HepG2 (cell line): ENCODE results near the gene NSG2. TPM values are rescaled to one million over a fixed set of nuclear protein-coding genes. Genes with fewer than 3 reads are reported as not detected.
A peak's percentile ranks its signal among the peaks of the same experiment; 100 is the strongest.

Source experiments
- ATAC-seq: fragments of 200-7000 bp; cut with Tn5 transposase; 3 replicates; pipeline ENCODE4 v1.9.1; 2020; ENCODE audit warnings: mild to moderate bottlenecking, moderate library complexity
- BruUV-seq: library from RNA; stranded (reverse); fragments of 400-500 nt; replicated peaks from 2 replicates; lab custom pipeline; 2021; lab: Mats Ljungman, UMichigan
- CTCF ChIA-PET: fragments of 300-600 bp; formaldehyde crosslinking; extraction: SDS; loops from one replicate; lab custom pipeline; 2021; ENCODE audit warnings: low total read pairs, inconsistent platforms, low intra/inter-chr PET ratio; lab: Yijun Ruan, JAX
- POLR2A ChIA-PET: fragments of 350-600 bp; sonication (Branson Sonifier 250); formaldehyde crosslinking; loops from one replicate; lab custom pipeline; 2020; ENCODE audit warnings: antibody characterized with exemption, inconsistent platforms; lab: Yijun Ruan, JAX
- DNase-seq: peaks from one replicate; pipeline ENCODE4 v3.0.0-alpha.2; 2015; ENCODE audit warnings: low spot score
- FAIRE-seq: peaks from 3 replicates; lab custom pipeline; 2011; peaks lifted over from hg19 to GRCh38; lab: Jason Lieb, UNC
- H2AFZ ChIP-seq: one replicate; pipeline ENCODE4 v1.6.1; 2011; ENCODE audit warnings: low read length, inconsistent platforms
- H3K27ac ChIP-seq: fragments of 300-600 bp; 3 replicates; pipeline ENCODE4 v1.8.0; 2011; ENCODE audit warnings: mixed run types, mild to moderate bottlenecking, mixed read lengths, low read length, inconsistent platforms; ENCODE audit not compliant: insufficient read depth; ENCODE audit errors: extremely low read length
- H3K27me3 ChIP-seq, 2 experiments: fragments of 200-600 bp in 1 of 2; 2 replicates in 1 of 2; 3 replicates in 1 of 2; pipeline versions ENCODE4 v1.6.0 to v1.8.0; 2011; ENCODE audit warnings: low read length in 2 of 2, mild to moderate bottlenecking in 2 of 2, moderate library complexity in 2 of 2, inconsistent platforms in 1 of 2; ENCODE audit not compliant: insufficient read depth in 2 of 2, control insufficient read depth in 1 of 2
- H3K36me3 ChIP-seq, 2 experiments: fragments of 200-600 bp in 1 of 2; replicated peaks in 1 of 2; 2 replicates in 1 of 2; 3 replicates in 1 of 2; pipeline versions ENCODE4 v1.5.1 to v1.8.0; 2011; ENCODE audit warnings: low read length in 2 of 2, inconsistent platforms in 1 of 2; ENCODE audit not compliant: insufficient read depth in 2 of 2, control insufficient read depth in 1 of 2
- H3K4me1 ChIP-seq: 2 replicates; pipeline ENCODE4 v1.5.1; 2012; ENCODE audit warnings: low read length, inconsistent platforms; ENCODE audit not compliant: insufficient read depth
- H3K4me2 ChIP-seq: 2 replicates; pipeline ENCODE4 v1.6.0; 2011; ENCODE audit warnings: low read depth, low read length, inconsistent platforms
- H3K4me3 ChIP-seq, 3 experiments: fragments of 200-600 bp in 1 of 3; sonication (generic), shearing (Covaris generic) in 1 of 3; replicated peaks in 1 of 3; 2 replicates each; pipeline ENCODE4 v1.5.1; 2011 to 2016; ENCODE audit warnings: low read length in 3 of 3, inconsistent platforms in 2 of 3, low read depth in 2 of 3, mild to moderate bottlenecking in 2 of 3, control low read depth in 1 of 3, mixed read lengths in 1 of 3; ENCODE audit not compliant: insufficient read depth in 1 of 3
- H3K79me2 ChIP-seq: one replicate; pipeline ENCODE4 v1.6.1; 2011; ENCODE audit warnings: low read length, inconsistent platforms; ENCODE audit not compliant: insufficient read depth
- H3K9ac ChIP-seq: 2 replicates; pipeline ENCODE4 v1.6.0; 2011; ENCODE audit warnings: mild to moderate bottlenecking, low read depth, low read length, inconsistent platforms; ENCODE audit not compliant: insufficient read depth
- H3K9me3 ChIP-seq: 2 replicates; pipeline ENCODE4 v1.5.1; 2012; ENCODE audit warnings: mild to moderate bottlenecking, low read length
- H4K20me1 ChIP-seq: 2 replicates; pipeline ENCODE4 v1.6.0; 2011; ENCODE audit warnings: inconsistent platforms, mild to moderate bottlenecking, low read length, moderate library complexity; ENCODE audit not compliant: insufficient read depth
- FOXK2 ChIP-seq: fragments of 450-650 bp; IDR thresholded peaks from 2 replicates; pipeline ENCODE4 v1.6.1; 2016
- HOXD1 ChIP-seq: sonication (generic); formaldehyde crosslinking; IDR thresholded peaks from 2 replicates; pipeline ENCODE4 v1.5.0; 2020; ENCODE audit warnings: missing genetic modification reagents
- MAFF ChIP-seq: IDR thresholded peaks from 2 replicates; pipeline ENCODE4 v1.6.1; 2011; ENCODE audit warnings: low read depth, low read length, improper control_type of control experiment
- NONO ChIP-seq, 2 experiments: fragments of 450-650 bp in 1 of 2; sonication (generic) in 1 of 2; formaldehyde crosslinking in 1 of 2; IDR thresholded peaks in 1 of 2; conservative IDR thresholded peaks in 1 of 2; 2 replicates each; pipeline versions ENCODE4 v1.6.1 to v1.8.0; 2017 to 2022; ENCODE audit warnings: mild to moderate bottlenecking in 1 of 2, missing genetic modification reagents in 1 of 2, moderate library complexity in 1 of 2
- NR2F2 ChIP-seq: IDR thresholded peaks from 2 replicates; pipeline ENCODE4 v1.6.1; 2012; ENCODE audit warnings: low read depth, inconsistent platforms, borderline replicate concordance
- PITX1 ChIP-seq: sonication (generic); formaldehyde crosslinking; IDR thresholded peaks from 2 replicates; pipeline ENCODE4 v1.5.1; 2020; ENCODE audit warnings: mild to moderate bottlenecking, missing genetic modification reagents
- SALL2 ChIP-seq: sonication (generic); formaldehyde crosslinking; IDR thresholded peaks from 2 replicates; pipeline ENCODE4 v1.8.1; 2023; ENCODE audit warnings: mild to moderate bottlenecking, missing genetic modification reagents, inconsistent platforms
- SETDB1 ChIP-seq: sonication (generic); formaldehyde crosslinking; IDR thresholded peaks from 2 replicates; pipeline ENCODE4 v1.5.1; 2020; ENCODE audit warnings: missing genetic modification reagents, mild to moderate bottlenecking, borderline replicate concordance
- ZNF777 ChIP-seq: sonication (generic); formaldehyde crosslinking; IDR thresholded peaks from 2 replicates; pipeline ENCODE4 v1.4.0; 2020; ENCODE audit warnings: missing genetic modification reagents
- ZNF780A ChIP-seq: sonication (generic); formaldehyde crosslinking; IDR thresholded peaks from 2 replicates; pipeline ENCODE4 v1.8.0; 2022; ENCODE audit warnings: mild to moderate bottlenecking, missing genetic modification reagents, moderate library complexity
- ZNF879 ChIP-seq: sonication (generic); formaldehyde crosslinking; IDR thresholded peaks from 2 replicates; pipeline ENCODE4 v1.8.1; 2023; ENCODE audit warnings: missing genetic modification reagents
- WGBS: methylation state at CpG from one replicate; pipeline ENCODE4 v1.1.6; 2017; ENCODE audit warnings: low lambda C conversion rate; 5-methylcytosine and 5-hydroxymethylcytosine counted together
- in situ Hi-C: cut with HindIII; loops from 2 replicates; pipeline ENCODE4 v1.10.0; 2017; ENCODE audit warnings: low pct_unique_long_range_greater_than_20kb; ENCODE audit not compliant: extremely low pct_ligation_motif_present
- intact Hi-C: fragments of 100-400 bp; cut with micrococcal nuclease; formaldehyde crosslinking; loops from one replicate; pipeline ENCODE4 v1.10.0; 2022; ENCODE audit not compliant: unreplicated experiment
- polyA plus RNA-seq, 8 experiments: library from polyadenylated mRNA; depleted of rRNA in 3 of 8; stranded (reverse) in 7 of 8; unstranded in 1 of 8; fragments of >200 nt; fragmentation: Illumina TruSeq in 4 of 8; extraction: Trizol in 4 of 8; gene quantifications; 2 replicates each; pipeline versions ENCODE4 v1.2.1 to v1.2.3, GENCODE V29; 2011 to 2016; ENCODE audit warnings: low read depth in 4 of 8, missing spikeins in 1 of 8, mixed read lengths in 1 of 8; ENCODE audit not compliant: insufficient read depth in 1 of 8
- total RNA-seq, 5 experiments: library from RNA; depleted of rRNA; stranded (reverse); fragments of >200 nt; fragmentation: Illumina TruSeq; extraction: Trizol; gene quantifications; 2 replicates each; pipeline ENCODE4 v1.2.3, GENCODE V29; 2016; ENCODE audit warnings: low read depth in 1 of 5
- TF ChIP-seq, protein P1 (sequence below): sonication (generic); formaldehyde crosslinking; IDR thresholded peaks from 2 replicates; pipeline ENCODE4 v1.5.0; 2020; ENCODE audit warnings: missing genetic modification reagents, mild to moderate bottlenecking, borderline replicate concordance
- TF ChIP-seq, protein P2 (sequence below): IDR thresholded peaks from 2 replicates; pipeline ENCODE4 v1.6.1; 2012; ENCODE audit warnings: low read length, improper control_type of control experiment
- TF ChIP-seq, protein P3 (sequence below): IDR thresholded peaks from 2 replicates; pipeline ENCODE4 v1.6.1; 2016; ENCODE audit warnings: low read depth, control low read depth

NSG2 gene
- total and polyA plus RNA-seq, 2 of the 13 experiments (the other 11 are each of a cell fraction or from before 2014, with no cell fraction given) = 0.21 TPM; not detected in 1

DNA sequence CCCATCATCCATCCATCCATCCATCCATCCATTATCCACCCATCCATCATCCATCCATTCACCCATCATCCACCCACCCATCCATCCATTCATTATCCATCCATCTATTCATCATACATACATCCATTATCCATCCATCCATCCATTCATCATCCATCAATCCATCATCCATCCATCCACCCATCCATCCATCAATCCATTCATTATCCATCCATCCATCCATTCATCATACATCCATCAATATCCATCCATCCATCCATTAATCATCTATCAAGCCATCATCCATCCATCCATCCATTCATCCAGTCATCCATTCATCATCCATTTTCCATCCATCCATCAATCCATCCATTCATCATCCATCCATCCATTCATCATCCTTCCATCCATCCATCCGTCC is 89.0 kb downstream of the NSG2 start:
- POLR2A ChIA-PET = no interaction called here
- BruUV-seq = no TSS peak
- no peak overlapping the region for H3K27ac ChIP-seq
- H3K9ac ChIP-seq = no peak overlapping the region
- WGBS = 0% methylated on average over 1 of the region's 1 CpG
- no peak for FAIRE-seq
- intact Hi-C loops (no loop called here), in situ Hi-C loops (no loop called here)
- CTCF ChIA-PET = no interaction called here
- no peaks in the 10 kb centered on the region for H3K79me2 ChIP-seq
- no peaks in the 10 kb centered on the region for H3K36me3 ChIP-seq
- DNase-seq = no peak
- H3K4me1 ChIP-seq = no peaks in the 10 kb centered on the region
- H4K20me1 ChIP-seq = no peaks in the 10 kb centered on the region
- H3K4me2 ChIP-seq = no peak overlapping the region
- H3K9me3 ChIP-seq = no peaks in the 10 kb centered on the region
- H3K27me3 ChIP-seq = 0 out of 5 replicates have a peak, but pooled peaks cover 0 to 1% of the 10 kb centered on the region in 2 experiments
- ATAC-seq = no peak
- TF ChIP-seq NONO (IDR thresholded peaks at IDR 0.05) (0 out of 2 replicates have a peak, but pooled peaks have one; percentile 11), NONO (CRISPR knock-in tag; conservative IDR thresholded peaks at IDR 0.05) (no peak), FOXK2 (peak; percentile 27; the same call in 1 of the 2 replicates)
- TF ChIP-seq, protein P1, sequence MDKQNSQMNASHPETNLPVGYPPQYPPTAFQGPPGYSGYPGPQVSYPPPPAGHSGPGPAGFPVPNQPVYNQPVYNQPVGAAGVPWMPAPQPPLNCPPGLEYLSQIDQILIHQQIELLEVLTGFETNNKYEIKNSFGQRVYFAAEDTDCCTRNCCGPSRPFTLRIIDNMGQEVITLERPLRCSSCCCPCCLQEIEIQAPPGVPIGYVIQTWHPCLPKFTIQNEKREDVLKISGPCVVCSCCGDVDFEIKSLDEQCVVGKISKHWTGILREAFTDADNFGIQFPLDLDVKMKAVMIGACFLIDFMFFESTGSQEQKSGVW (CRISPR knock-in tag) = no peak
- TF ChIP-seq, all 625 proteins: peak for 2
- Histone ChIP-seq H3K4me3 (no peak overlapping the region), H2AFZ (no peak overlapping the region)

DNA sequence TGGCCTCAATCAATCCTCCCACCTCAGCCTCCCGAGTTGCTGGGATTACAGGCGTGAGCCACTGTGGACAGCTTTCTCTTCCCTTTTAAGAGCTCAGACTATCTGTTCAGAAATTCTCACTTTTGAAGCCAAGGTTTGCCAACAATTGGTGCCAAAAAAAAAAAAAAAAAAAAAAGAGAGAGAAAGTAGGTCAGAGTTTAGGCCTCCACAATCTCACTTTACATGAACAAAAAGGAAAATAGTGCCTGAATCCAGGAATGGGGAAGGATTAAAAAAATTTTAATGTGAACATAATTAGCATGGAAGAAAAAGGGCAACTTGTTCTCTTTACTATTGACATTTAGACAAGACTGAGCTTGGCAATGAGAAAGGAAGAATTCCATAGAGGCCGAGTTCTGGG is 94.1 kb downstream of the NSG2 start:
- H4K20me1 ChIP-seq = no peaks in the 10 kb centered on the region
- ChIA-PET POLR2A (no interaction called here), CTCF (no interaction called here)
- peaks cover 1 to 6% of the 10 kb centered on the region in 2 experiments; a peak in 3 of 5 replicates for H3K27me3 ChIP-seq
- H3K79me2 ChIP-seq = no peaks in the 10 kb centered on the region
- H3K4me2 ChIP-seq = no peak overlapping the region
- 3% methylated on average over 3 of the region's 3 CpGs for WGBS
- no TSS peak for BruUV-seq
- DNase-seq = no peak
- H3K9me3 ChIP-seq = no peaks in the 10 kb centered on the region
- no peak overlapping the region for H3K9ac ChIP-seq
- ATAC-seq = no peak
- no peak overlapping the region for H2AFZ ChIP-seq
- intact Hi-C loops (no loop called here), in situ Hi-C loops (no loop called here)
- no peak overlapping the region for H3K4me3 ChIP-seq
- no peaks in the 10 kb centered on the region for H3K36me3 ChIP-seq
- H3K27ac ChIP-seq = no peak overlapping the region
- no peak for FAIRE-seq
- H3K4me1 ChIP-seq = no peaks in the 10 kb centered on the region
- TF ChIP-seq NR2F2 = no peak
- no peak for TF ChIP-seq SETDB1 (CRISPR knock-in tag)
- TF ChIP-seq, protein P2, sequence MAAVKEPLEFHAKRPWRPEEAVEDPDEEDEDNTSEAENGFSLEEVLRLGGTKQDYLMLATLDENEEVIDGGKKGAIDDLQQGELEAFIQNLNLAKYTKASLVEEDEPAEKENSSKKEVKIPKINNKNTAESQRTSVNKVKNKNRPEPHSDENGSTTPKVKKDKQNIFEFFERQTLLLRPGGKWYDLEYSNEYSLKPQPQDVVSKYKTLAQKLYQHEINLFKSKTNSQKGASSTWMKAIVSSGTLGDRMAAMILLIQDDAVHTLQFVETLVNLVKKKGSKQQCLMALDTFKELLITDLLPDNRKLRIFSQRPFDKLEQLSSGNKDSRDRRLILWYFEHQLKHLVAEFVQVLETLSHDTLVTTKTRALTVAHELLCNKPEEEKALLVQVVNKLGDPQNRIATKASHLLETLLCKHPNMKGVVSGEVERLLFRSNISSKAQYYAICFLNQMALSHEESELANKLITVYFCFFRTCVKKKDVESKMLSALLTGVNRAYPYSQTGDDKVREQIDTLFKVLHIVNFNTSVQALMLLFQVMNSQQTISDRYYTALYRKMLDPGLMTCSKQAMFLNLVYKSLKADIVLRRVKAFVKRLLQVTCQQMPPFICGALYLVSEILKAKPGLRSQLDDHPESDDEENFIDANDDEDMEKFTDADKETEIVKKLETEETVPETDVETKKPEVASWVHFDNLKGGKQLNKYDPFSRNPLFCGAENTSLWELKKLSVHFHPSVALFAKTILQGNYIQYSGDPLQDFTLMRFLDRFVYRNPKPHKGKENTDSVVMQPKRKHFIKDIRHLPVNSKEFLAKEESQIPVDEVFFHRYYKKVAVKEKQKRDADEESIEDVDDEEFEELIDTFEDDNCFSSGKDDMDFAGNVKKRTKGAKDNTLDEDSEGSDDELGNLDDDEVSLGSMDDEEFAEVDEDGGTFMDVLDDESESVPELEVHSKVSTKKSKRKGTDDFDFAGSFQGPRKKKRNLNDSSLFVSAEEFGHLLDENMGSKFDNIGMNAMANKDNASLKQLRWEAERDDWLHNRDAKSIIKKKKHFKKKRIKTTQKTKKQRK = no peak
- TF ChIP-seq ZNF777 = no peak
- TF ChIP-seq, protein P3, sequence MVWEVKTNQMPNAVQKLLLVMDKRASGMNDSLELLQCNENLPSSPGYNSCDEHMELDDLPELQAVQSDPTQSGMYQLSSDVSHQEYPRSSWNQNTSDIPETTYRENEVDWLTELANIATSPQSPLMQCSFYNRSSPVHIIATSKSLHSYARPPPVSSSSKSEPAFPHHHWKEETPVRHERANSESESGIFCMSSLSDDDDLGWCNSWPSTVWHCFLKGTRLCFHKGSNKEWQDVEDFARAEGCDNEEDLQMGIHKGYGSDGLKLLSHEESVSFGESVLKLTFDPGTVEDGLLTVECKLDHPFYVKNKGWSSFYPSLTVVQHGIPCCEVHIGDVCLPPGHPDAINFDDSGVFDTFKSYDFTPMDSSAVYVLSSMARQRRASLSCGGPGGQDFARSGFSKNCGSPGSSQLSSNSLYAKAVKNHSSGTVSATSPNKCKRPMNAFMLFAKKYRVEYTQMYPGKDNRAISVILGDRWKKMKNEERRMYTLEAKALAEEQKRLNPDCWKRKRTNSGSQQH (CRISPR knock-in tag) = no peak
- TF ChIP-seq PITX1 (CRISPR knock-in tag) = no peak
- TF ChIP-seq HOXD1 (CRISPR knock-in tag) = no peak
- no peak for TF ChIP-seq MAFF
- no peak for TF ChIP-seq ZNF780A
- TF ChIP-seq SALL2 (CRISPR knock-in tag) = no peak
- no peak for TF ChIP-seq ZNF879 (CRISPR knock-in tag)
